ENCODE measurements around the gene PRPS2.

Gene PRPS2

GRCh38 chrX:12814420-12814819 is 23.2 kb downstream of the PRPS2 start:
- DNase-seq, result peak in 27 of 58 donors; percentile 0 to 39 (median 3)

- DNase-seq, result no peak
Measured at GRCh38 chrX:12817528-12817927, 26.3 kb downstream of the PRPS2 start.

- DNase-seq, result no peak
Measured at GRCh38 chrX:12819222-12819621, 28.0 kb downstream of the PRPS2 start.

- DNase-seq, result no peak
Measured at GRCh38 chrX:12820737-12821136, 29.5 kb downstream of the PRPS2 start.

- DNase-seq, result no peak
Measured at GRCh38 chrX:12824944-12825343, 33.7 kb downstream of the PRPS2 start.

GRCh38 chrX:12825801-12826200 is 34.6 kb downstream of the PRPS2 start:
- no peak for DNase-seq

- no peak for DNase-seq
Measured at GRCh38 chrX:12843061-12843667, 52.0 kb downstream of the PRPS2 start.

- no peak for DNase-seq
Measured at GRCh38 chrX:12843668-12844279, 52.6 kb downstream of the PRPS2 start.

- no peak for DNase-seq
Measured at GRCh38 chrX:12844319-12844718, 53.1 kb downstream of the PRPS2 start.

GRCh38 chrX:12865359-12865758 is 74.1 kb downstream of the PRPS2 start:
- DNase-seq, result no peak

- peak in 1 of 58 donors; percentile 4 for DNase-seq
Measured at GRCh38 chrX:12866451-12867377, 75.5 kb downstream of the PRPS2 start, which contains the start of gene TLR7. TSS of gene TLR7 (plus strand) at chrX:12867072. CDS start at chrX:12867579, 507 bp downstream.

GRCh38 chrX:12867685-12868084 is 76.5 kb downstream of the PRPS2 start:
- DNase-seq, result no peak

- DNase-seq, result no peak
Measured at GRCh38 chrX:12868747-12869146, 77.5 kb downstream of the PRPS2 start.

GRCh38 chrX:12871257-12871656 is 80.0 kb downstream of the PRPS2 start:
- DNase-seq, result no peak

GRCh38 chrX:12872741-12873140 is 81.5 kb downstream of the PRPS2 start:
- no peak for DNase-seq

Data from anterior cingulate cortex (tissue), 58 donors.